Posterior cingulate gyrus (tissue), 11 donors: ENCODE data around the gene AP2M1.

Experiments
- DNase-seq, 10 donors: peaks; one replicate each; pipeline versions ENCODE4 v3.0.0 to v3.0.0-alpha.2; 2020 to 2021; ENCODE audit warnings: mixed read lengths in 3 of 10
- intact Hi-C: fragments of 100-400 bp; cut with DNase I; formaldehyde crosslinking; loops from one replicate; pipeline ENCODE4 v1.15.1; 2023

AP2M1 gene

DNA sequence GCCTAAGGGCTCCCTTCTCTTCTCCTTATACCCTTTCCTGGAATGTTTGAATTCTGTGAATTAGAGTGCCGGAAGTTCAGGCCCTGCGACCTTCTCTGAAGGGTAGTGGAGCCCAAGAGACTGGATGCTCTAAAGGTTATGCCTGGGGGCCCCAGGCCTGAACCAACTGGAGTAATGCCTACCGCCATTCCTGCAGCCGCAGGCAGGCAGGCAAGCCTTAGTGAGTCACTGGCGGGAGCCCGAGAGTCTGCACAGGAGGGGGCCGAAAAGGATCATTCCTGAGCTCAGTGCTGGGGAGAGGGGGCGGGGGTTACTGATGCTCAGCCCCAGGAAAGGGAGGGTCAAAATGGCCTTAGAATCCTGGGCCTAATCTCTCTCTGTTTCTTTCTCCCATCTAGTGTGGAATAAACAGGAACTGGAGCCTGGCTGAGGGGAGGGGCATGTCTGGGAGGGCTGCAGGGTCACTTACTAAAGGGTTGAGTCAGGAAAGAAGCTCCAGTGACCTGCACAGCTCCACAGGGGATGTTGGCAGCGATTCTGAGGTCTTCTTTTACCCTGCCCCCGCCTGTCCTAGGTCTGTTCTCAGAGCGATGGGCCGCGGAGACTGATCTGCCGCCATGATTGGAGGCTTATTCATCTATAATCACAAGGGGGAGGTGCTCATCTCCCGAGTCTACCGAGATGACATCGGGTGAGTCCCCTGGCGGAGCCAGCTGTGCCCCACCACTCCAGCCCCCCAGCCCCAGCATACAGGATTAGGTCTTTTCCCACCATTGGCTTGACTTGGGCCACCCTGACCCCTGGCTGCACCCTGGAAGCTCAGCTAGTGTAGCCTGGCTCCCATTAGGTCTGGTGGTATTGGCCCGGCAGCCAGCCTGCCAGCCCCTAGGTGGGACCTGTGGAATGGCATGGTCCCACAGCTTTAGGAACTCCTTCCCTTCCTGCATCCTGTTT is 2.0 kb downstream of the AP2M1 start:
- intact Hi-C loops: no loop called here
- DNase-seq: peak in 7 of 10 donors; percentile 21 to 87 (median 38)

DNA sequence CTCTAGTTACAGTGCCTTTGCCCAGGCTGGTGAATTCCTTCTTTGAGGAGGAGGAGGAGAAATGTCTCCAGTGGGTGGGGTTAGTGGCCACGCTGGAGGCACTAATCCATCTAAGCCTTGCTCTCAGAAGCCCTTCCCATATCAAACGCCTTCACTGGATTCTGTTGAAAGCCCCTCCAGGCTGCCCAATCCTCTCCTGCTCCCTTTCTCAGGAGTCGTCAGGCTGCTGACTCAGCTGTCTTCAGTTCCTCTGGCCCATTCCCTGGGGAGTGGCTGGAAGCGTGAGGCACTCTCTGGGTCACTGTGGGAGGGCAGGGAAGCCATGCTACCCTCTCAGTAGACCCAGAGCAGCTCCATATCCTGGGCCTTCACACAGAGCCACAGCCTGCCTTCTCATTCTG is 2.7 kb downstream of the AP2M1 start:
- DNase-seq: peak in 1 of 10 donors; percentile 48
- intact Hi-C loops: no loop called here

DNA sequence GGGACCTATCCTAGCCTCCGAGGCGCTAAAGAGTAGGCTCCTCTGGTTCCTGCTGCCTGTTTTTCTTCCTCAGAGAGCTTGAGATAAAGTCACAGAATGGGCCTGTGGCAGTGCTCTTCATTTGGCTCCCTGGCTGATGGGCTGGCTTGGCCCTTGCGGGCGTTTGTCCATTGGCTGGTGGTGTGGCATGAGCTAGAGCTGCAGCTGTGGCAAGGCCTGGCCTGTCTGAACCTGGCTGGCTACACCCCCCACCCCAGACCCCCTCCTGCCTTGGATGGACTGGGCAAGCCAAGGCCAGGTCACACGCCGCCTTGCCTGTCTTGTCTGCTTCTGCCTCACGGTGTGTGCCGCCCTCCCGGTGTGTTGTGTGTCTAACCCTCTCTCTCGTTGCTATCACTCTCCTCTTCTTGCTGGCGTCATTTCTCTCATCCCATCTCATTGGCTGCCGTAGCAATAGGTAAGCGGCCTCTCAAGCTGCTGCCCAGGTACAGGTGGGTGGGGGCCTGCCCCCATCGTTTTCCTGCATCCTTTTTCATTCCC is 3.2 kb downstream of the AP2M1 start:
- intact Hi-C loops: no loop called here
- peak in 1 of 10 donors; percentile 69 for DNase-seq

DNA sequence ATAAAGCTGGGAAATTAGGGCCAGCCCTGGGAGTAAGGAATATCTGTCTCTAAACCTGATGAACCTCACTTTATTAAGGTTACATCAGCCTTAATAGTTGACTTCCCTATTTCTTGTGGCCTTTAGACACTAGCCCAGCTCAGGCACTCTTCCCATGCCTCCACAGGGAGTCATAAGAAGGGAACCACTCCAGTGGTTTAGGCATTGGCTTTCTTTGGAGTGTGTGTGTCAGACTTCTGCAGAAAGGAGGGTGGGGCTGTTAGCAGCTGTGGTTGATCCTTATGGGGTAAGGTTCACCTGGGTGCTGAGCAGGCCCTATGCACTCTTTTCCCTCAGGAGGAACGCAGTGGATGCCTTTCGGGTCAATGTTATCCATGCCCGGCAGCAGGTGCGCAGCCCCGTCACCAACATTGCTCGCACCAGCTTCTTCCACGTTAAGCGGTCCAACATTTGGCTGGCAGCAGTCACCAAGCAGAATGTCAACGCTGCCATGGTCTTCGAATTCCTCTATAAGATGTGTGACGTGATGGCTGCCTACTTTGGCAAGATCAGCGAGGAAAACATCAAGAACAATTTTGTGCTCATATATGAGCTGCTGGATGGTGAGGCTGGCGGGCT is 4.0 kb downstream of the AP2M1 start:
- intact Hi-C loops: no loop called here
- DNase-seq: peak in 1 of 10 donors; percentile 57

DNA sequence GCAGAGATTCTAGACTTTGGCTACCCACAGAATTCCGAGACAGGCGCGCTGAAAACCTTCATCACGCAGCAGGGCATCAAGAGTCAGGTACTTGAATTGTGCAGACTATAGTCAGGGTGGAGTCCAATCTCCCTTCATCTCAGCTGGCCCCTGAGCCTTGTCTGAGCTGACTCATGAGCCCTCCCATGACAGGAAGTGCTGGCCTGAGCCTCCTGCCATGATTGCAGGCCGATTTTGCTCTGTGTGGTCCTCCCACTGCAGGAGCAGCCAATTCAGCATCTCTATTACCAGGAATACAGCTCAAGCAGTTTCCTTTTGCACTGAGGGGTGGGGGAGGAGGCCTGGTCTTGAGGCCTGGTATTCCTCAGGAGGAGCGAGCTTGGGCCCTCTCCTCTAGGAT is 5.5 kb downstream of the AP2M1 start:
- peak in 1 of 10 donors; percentile 43 for DNase-seq
- intact Hi-C loops: no loop called here

DNA sequence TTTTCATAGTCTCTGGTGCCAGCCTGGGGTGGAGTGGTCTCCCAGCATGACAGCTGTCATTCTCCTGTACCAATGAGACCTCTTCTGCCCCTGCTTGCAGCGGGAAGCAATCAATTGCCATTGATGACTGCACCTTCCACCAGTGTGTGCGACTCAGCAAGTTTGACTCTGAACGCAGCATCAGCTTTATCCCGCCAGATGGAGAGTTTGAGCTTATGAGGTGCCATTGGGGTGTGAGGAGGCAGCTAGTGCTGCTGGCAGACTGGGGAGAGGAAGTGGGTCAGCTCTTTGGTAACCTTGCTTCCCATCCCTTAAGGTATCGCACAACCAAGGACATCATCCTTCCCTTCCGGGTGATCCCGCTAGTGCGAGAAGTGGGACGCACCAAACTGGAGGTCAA is 6.9 kb downstream of the AP2M1 start:
- intact Hi-C loops: no loop called here
- DNase-seq: no peak

DNA sequence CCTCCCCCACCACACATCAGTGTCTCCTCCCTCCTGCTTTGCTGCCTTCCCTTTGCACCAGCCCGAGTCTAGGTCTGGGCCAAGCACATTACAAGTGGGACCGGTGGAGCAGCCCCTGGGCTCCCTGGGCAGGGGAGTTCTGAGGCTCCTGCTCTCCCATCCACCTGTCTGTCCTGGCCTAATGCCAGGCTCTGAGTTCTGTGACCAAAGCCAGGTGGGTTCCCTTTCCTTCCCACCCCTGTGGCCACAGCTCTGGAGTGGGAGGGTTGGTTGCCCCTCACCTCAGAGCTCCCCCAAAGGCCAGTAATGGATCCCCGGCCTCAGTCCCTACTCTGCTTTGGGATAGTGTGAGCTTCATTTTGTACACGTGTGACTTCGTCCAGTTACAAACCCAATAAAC is 9.0 kb downstream of the AP2M1 start:
- peak in 1 of 10 donors; percentile 50 for DNase-seq
- intact Hi-C loops: no loop called here

DNA sequence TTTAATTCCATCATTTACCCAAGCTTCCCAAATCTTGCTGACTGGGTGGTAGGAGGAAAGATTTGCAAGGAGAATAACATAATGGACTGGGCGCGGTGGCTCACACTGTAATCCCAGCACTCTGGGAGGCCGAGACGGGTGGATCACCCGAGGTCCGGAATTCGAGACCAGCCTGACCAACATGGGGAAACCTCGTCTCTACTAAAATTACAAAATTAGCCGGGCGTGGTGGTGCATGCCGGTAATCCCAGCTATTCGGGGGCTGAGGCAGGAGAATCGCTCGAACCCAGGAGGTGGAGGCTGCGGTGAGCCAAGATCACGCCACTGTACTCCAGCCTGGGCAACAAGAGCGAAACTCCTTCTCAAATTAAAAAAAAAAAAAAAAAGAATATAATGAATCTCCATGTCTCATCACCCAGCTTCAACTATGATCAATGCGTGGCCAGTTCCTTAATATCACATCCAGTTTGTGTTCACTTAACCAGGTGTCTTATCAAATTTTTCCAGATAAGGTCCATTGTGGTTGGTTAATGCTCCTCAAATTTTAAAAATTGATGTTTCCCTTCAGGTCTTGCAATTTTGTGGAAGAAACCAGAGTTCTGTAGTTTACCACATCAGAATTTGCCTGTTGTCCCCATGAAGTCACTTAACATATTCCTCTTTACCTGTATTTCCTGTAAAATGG is 10.0 kb downstream of the AP2M1 start:
- intact Hi-C loops: loop anchor here (1.0 to 5.0 kb wide), 4 partner anchors 10 to 113 kb away; partner anchors contain the start of genes AP2M1, EIF2B5 and PSMD2
- DNase-seq: peak in 2 of 10 donors; percentile 49 to 67

DNA sequence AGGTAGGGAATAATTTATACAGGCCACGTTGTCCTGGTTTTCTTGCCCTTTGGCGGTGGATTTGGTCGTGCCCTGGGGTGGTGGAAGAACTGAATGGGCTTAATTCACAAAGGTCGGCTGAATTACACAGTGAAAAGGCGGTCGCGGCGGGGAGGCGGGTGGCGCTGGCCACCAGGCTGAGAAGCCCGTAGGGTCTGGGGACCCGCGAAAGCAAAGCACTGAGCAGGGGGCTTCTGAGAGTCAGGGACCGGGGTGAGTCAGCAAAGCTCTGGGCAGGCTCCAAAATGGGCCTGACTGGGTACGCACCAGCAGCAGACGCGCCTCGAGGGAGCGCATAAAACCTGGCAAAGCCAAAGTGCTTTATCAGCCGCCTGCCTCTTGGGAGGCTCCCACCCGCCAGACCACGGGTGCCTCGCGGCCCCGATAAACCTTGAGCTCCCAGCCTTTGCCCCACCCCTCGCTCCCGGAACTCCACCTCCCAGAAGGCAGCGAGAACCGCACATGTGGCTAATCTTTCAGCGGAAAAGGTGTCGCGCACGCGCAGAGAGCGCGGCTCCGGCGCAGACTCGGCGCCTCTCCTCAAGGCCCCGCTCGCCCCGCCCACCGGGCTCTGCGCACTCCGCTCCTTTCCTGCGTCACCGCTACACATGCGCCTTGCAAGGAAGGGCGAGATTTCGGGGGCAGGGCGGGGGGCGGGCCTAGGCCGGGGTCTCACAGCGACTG is 11.0 kb downstream of the AP2M1 start:
- intact Hi-C loops: loop anchor here (1.0 to 5.0 kb wide), 5 partner anchors 11 to 112 kb away; partner anchors contain the start of genes ALG3, AP2M1, EEF1AKMT4 and EIF2B5
- DNase-seq: peak; percentile 96 to 100 (median 98)

DNA sequence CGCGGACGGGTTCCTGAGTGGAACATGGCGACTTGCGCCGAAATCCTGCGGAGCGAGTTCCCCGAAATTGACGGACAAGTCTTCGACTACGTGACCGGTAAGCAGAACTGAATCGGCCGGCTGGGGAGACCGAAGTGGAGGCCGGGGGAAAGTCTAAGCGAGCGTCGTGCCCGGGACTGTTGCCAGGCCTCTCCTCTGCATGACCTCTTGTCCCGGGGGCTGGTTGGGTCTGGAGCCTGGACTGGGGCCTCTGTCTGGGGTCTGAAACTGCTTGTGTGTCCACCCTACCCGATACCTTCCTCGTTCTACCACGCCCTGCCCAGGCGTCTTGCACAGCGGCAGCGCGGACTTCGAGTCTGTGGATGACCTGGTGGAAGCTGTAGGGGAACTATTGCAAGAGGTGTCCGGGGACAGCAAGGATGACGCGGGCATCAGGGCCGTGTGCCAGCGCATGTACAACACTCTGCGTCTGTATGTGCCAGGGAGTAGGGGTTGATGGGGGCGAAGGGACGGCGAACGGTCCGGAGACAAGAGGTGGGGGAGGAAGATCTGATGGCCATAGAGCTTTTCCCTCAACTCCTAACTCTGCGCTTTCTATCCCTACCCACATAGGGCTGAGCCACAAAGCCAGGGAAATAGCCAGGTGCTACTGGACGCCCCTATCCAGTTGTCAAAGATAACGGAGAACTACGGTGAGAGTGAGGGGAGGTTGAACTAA is 11.7 kb downstream of the AP2M1 start, which contains the start of gene ABCF3:
Gene ABCF3 (plus strand): TSS at position 16 of the 718 bp plus-strand sequence. CDS start 9 bp downstream, at position 25.
- DNase-seq: peak in 2 of 10 donors; percentile 27 to 90
- intact Hi-C loops: loop anchor here (2.0 to 5.0 kb wide), 3 partner anchors 34 to 111 kb away; partner anchors contain the start of genes ALG3, EEF1AKMT4 and PSMD2

DNA sequence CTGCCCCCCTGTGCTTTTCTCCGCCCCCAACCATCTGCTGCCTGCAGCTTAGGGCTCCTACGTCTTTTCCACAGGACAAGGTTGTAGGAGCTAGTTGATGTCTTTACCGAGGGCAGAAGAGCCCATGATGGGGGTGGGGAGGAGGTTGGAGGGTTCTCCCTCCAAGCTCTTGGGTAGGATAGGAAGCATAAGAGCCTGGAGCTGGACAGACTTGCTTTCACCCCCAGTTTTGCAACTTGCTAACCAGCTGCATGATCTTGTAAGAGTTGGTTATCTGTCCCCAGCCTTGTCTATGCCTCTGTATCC is 12.2 kb downstream of the AP2M1 start:
- DNase-seq: no peak
- intact Hi-C loops: loop anchor here (2.0 to 5.0 kb wide), 3 partner anchors 35 to 110 kb away; partner anchors contain the start of genes ALG3, EEF1AKMT4 and PSMD2

DNA sequence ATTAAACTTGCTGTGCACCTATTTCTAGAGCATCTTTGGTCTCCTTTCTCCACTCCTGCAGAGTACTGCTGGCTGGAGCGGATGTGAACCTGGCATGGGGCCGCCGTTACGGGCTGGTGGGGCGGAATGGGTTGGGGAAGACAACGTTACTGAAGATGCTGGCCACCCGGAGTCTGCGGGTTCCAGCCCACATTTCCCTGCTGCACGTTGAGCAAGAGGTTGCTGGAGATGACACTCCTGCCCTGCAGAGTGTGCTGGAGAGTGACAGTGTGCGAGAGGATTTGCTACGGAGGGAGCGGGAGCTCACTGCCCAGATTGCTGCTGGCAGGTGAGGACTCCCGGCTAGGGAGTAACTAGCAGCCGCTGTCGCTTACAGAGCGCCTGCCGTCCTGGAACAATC is 13.4 kb downstream of the AP2M1 start:
- intact Hi-C loops: loop anchor here (5.0 kb wide), 2 partner anchors 36 to 109 kb away; partner anchors contain the start of gene PSMD2

DNA sequence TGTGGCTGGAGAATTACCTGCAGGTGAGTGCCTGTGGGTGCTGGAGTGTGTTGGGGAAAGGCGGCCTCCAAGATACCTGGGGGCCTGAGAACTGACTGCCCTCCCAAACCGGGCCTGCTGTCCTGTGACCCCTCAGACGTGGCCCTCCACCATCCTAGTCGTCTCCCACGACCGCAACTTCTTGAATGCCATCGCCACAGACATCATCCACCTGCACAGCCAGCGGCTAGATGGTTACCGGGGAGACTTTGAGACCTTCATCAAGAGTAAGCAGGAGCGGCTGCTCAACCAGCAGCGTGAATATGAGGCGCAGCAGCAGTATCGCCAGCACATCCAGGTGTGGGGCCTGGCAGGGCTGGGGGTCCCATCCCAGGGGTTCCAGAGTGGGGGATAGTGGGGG is 14.8 kb downstream of the AP2M1 start:
- peak in 2 of 10 donors; percentile 49 to 77 for DNase-seq
- intact Hi-C loops: loop anchor here (5.0 kb wide), 2 partner anchors 37 to 108 kb away; partner anchors contain the start of gene PSMD2

More for the DNA sequence above, 13.4 kb downstream of the AP2M1 start:
- peak in 2 of 10 donors; percentile 31 to 63 for DNase-seq

DNA sequence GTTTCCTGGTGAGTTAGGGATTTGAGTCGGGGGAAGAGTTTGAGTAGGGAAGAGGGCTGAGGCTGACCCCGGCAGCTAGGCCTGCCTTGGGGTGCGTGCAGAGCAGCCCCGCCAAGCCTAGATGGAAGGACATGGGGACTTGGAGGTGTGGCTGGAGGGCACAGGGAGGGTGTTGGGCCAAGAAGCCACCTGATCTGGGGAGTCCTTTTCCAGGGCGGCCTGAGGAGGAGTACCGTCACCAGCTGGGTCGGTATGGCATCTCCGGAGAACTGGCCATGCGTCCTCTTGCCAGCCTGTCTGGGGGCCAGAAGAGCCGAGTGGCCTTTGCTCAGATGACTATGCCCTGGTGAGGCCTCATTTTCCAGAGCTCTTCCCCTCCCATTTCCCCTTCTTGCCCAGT is 18.2 kb downstream of the AP2M1 start:
- peak in 2 of 10 donors; percentile 39 to 43 for DNase-seq
- intact Hi-C loops: no loop called here

DNA sequence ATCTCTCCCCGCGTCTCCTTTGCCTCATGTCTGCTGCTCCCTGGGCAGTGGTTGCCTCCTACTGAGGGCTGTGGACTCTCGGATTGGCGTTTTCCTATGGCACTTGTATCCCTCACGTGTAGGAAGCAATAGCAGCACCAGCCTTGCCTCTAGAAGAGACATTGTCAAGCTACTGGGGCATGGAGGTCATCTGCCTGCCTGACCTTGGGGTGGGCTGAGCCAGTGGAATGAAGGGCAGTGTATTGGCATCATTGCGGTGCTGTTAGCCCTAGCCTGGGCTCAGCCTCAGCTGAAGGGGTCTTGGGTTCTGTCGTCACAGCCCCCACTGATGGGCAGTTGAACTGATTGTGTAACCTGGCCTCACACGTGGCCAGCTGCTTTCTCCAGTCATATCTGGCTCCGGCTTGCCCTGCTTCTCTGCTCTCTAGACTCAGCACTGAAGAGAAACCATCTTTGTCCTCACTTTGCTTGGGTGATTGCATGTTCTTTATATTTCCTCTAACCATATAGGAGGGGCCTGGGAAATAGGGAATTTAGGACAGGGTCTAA is 19.4 kb downstream of the AP2M1 start:
- no peak for DNase-seq
- intact Hi-C loops: no loop called here

DNA sequence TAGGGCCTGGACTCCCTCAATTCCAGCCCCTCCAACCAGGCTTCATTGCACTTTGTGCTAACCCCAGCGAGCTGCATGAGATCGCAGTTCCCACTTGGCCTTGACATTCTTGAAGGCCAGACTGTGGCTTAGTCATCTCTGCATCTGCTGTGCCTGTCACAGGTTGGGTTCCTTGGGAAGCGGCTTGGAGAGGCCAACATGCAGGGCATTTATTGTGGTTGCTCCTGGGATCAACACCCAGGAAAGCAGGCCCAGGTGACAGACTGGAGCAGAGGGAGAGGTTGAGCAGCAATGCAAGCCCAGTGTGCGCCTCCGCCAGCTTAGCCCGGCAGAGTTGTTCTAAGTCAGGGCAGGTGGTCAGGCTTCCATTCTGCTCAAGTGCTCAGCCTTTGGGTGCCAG is 21.9 kb downstream of the AP2M1 start:
- intact Hi-C loops: no loop called here

DNA sequence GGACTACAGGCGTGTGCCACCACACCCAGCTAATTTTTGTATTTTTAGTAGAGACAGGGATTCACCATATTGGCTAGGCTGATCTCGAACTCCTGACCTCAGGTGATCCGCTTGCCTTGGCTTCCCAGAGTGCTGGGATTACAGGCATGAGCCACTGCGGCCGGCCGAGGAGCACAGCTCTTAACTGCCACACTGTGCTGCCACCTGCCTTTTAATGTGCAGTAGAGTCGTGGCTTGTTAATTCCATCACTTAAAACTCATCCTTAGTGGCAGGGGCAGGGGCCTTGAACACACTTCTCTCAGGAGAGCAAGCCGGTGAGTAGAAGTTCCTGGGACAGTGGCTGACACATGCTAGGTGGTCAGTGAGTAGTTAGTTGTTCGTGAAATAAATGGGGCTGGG is 23.9 kb downstream of the AP2M1 start:
- intact Hi-C loops: no loop called here

More for the DNA sequence above, 21.9 kb downstream of the AP2M1 start:
- DNase-seq: peak in 1 of 10 donors; percentile 59

DNA sequence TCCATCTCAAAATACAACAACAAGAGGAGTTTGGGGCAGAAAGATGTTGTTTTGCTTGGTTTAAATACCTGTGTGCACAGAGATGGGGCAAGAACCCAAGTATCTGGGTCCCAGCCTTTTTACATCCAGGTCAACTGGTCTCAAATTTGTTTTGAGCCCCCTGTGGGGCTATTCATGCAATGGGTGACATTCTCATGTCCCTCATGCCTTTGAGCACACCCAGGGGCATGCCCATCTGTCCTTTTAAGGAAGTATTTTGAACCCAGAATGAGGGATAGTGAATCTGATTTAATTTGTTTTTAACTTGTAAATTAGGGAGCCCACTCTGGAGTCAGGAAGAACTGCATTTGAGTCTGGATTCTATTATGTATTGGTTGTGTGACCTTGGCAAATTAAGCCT is 26.2 kb downstream of the AP2M1 start:
- DNase-seq: no peak
- intact Hi-C loops: no loop called here

More for the DNA sequence above, 23.9 kb downstream of the AP2M1 start:
- no peak for DNase-seq
